ENCODE data around the gene SLC2A13. TPM values are rescaled to one million over a fixed set of nuclear protein-coding genes. Genes with fewer than 3 reads are reported as not detected.

SLC2A13 gene
- total RNA-seq, 1 experiment from 2014 or later = 7.0 TPM

DNA sequence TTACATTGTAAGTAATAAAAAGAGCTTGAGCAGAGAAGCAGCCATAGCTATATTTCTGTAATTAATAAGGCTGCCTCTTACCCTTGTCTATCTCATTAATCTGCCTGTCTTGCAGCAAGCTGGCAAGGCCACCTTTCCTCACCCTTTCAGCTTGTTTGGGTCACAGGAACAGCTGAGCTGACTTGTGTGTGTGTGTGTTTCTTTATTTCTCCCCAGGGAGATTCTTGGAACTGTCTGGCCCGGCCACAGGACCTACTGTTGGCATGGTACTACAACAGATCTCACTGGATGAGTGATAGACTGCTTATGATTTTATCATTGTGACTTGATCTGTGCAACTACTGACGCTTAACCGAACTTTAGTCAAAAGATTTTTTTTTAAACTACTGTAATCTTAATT, 213.7 kb downstream of the SLC2A13 start:
- Histone ChIP-seq H3K4ac (ENCODE audit: low read depth, low read length) (no peak overlapping the region), H2BK20ac (ENCODE audit: low read depth, low read length, poor library complexity, severe bottlenecking) (no peak overlapping the region), H3K9ac (ENCODE audit: extremely low read depth, insufficient read length, low read length) (no peak overlapping the region), H4K20me1 (ENCODE audit: control insufficient read depth, insufficient read depth, insufficient read length) (no peaks in the 10 kb centered on the region), H3K23me2 (ENCODE audit: insufficient read length, low read depth, low read length, poor library complexity, severe bottlenecking) (no peaks in the 10 kb centered on the region), H3T11ph (ENCODE audit: low read length) (no peak overlapping the region), H4K5ac (ENCODE audit: insufficient read length, low read depth, low read length) (no peak overlapping the region), H3K14ac (ENCODE audit: insufficient read depth, low read length) (no peak overlapping the region), H3K79me1 (ENCODE audit: insufficient read depth, low read depth, low read length, poor library complexity, severe bottlenecking) (no peaks in the 10 kb centered on the region), H3K27me3 (ENCODE audit: insufficient read depth, low read length) (no peaks in the 10 kb centered on the region), H2AFZ (ENCODE audit: low read length) (no peak overlapping the region), H3K56ac (ENCODE audit: insufficient read length, low read depth, low read length) (no peak overlapping the region), H3K4me2 (ENCODE audit: insufficient read depth, insufficient read length, low read length) (no peak overlapping the region), H3K18ac (ENCODE audit: insufficient read length, low read depth, low read length) (no peak overlapping the region), H3K9me3 (ENCODE audit: control insufficient read depth, low read depth, low read length) (no peaks in the 10 kb centered on the region), H3K79me2 (ENCODE audit: insufficient read depth, low read length) (no peaks in the 10 kb centered on the region), H4K91ac (ENCODE audit: insufficient read length, low read depth, low read length) (no peak overlapping the region), H3K27ac (ENCODE audit: insufficient read length, low read depth, low read length) (no peak overlapping the region), H2BK5ac (ENCODE audit: insufficient read length, low read length) (no peak overlapping the region), H2BK15ac (ENCODE audit: low read depth, low read length) (no peak overlapping the region), H2AK5ac (ENCODE audit: insufficient read length, low read length) (no peak overlapping the region), H3K4me1 (ENCODE audit: insufficient read depth, low read length) (no peaks in the 10 kb centered on the region), H3K23ac (ENCODE audit: insufficient read length, low read depth, low read length) (no peak overlapping the region), H2BK12ac (ENCODE audit: insufficient read length, low read depth, low read length) (no peak overlapping the region), H2BK120ac (ENCODE audit: low read depth, low read length, poor library complexity, severe bottlenecking) (no peak overlapping the region), H4K8ac (replicated peaks; ENCODE audit: insufficient read length, low read depth, low read length) (no peak overlapping the region)
- H3K4me1 Mint-ChIP-seq = peaks cover 3 to 7% of the 10 kb centered on the region in 2 experiments; a peak in 2 of 4 replicates
- H3K27me3 Mint-ChIP-seq (ENCODE audit: low read depth) = no peaks in the 10 kb centered on the region
- no peak for DNase-seq
- WGBS (ENCODE audit: extremely low coverage, insufficient read length, low lambda C conversion rate) = no CpG with 5 or more reads among the region's 3 CpGs
- H3K4me3 Mint-ChIP-seq = no peak overlapping the region
- no peak overlapping the region for H3K27ac Mint-ChIP-seq
- H3K9me3 Mint-ChIP-seq = peaks cover 4 to 5% of the 10 kb centered on the region in 2 experiments; a peak in 3 of 5 replicates
- peaks cover 0 to 5% (median 1%) of the 10 kb centered on the region in 3 experiments; a peak in 2 of 7 replicates for H3K36me3 Mint-ChIP-seq (ENCODE audit: insufficient read depth in 1 of 3, low read depth in 3 of 3)
- TF ChIP-seq, protein P1, sequence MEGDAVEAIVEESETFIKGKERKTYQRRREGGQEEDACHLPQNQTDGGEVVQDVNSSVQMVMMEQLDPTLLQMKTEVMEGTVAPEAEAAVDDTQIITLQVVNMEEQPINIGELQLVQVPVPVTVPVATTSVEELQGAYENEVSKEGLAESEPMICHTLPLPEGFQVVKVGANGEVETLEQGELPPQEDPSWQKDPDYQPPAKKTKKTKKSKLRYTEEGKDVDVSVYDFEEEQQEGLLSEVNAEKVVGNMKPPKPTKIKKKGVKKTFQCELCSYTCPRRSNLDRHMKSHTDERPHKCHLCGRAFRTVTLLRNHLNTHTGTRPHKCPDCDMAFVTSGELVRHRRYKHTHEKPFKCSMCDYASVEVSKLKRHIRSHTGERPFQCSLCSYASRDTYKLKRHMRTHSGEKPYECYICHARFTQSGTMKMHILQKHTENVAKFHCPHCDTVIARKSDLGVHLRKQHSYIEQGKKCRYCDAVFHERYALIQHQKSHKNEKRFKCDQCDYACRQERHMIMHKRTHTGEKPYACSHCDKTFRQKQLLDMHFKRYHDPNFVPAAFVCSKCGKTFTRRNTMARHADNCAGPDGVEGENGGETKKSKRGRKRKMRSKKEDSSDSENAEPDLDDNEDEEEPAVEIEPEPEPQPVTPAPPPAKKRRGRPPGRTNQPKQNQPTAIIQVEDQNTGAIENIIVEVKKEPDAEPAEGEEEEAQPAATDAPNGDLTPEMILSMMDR (conservative IDR thresholded peaks at IDR 0.05) = no peak
